DOHH2 (cell line): Measurements from ENCODE around the gene NUP98.

ENCODE experiments used
- EZH2phosphoT487 ChIP-seq: fragments of 200-600 bp; sonication (generic); IDR thresholded peaks from 2 replicates; pipeline ENCODE4 v1.6.1; 2017; ENCODE audit warnings: borderline replicate concordance, mild to moderate bottlenecking, antibody characterized with exemption, low read length, moderate library complexity, mixed read lengths
- TF ChIP-seq, protein P1 (sequence below): fragments of 200-600 bp; sonication (generic); IDR thresholded peaks from one replicate; pipeline ENCODE4 v1.5.1; 2014; ENCODE audit warnings: antibody characterized with exemption, mild to moderate bottlenecking, low read depth, low read length; ENCODE audit not compliant: poor library complexity, severe bottlenecking

DNA sequence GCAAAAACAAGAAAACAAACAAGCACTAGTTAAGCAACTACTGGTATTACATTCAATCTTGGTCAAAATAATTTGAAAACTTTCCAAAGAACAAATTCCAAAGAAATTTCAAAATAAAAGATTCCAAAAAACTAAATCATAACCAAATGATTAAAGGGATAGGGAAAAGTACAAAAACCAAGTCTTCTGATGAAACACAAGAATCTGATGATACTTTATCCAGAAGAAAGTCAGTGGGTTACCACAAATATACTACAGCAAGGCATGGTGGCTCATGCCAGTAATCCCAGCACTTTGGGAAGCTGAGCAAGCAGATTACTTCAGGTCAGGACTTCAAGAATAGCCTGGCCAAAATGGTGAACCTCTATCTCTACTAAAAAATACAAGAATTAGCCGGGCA is 59.1 kb downstream of the NUP98 start:
- TF ChIP-seq, protein P1, sequence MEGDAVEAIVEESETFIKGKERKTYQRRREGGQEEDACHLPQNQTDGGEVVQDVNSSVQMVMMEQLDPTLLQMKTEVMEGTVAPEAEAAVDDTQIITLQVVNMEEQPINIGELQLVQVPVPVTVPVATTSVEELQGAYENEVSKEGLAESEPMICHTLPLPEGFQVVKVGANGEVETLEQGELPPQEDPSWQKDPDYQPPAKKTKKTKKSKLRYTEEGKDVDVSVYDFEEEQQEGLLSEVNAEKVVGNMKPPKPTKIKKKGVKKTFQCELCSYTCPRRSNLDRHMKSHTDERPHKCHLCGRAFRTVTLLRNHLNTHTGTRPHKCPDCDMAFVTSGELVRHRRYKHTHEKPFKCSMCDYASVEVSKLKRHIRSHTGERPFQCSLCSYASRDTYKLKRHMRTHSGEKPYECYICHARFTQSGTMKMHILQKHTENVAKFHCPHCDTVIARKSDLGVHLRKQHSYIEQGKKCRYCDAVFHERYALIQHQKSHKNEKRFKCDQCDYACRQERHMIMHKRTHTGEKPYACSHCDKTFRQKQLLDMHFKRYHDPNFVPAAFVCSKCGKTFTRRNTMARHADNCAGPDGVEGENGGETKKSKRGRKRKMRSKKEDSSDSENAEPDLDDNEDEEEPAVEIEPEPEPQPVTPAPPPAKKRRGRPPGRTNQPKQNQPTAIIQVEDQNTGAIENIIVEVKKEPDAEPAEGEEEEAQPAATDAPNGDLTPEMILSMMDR, result no peak
- TF ChIP-seq EZH2phosphoT487, result no peak
